ENCODE data around the gene IQCE.

Gene IQCE

GRCh38 chr7:2660359-2661095 is 101.7 kb downstream of the IQCE start:
- H3K4me1 ChIP-seq (ENCODE audit: control insufficient read depth in 1 of 2, insufficient read depth in 2 of 2, low read length in 2 of 2) = no peaks in the 10 kb centered on the region
- H3K4me2 ChIP-seq (ENCODE audit: low read length) = no peak overlapping the region
- H3K27me3 ChIP-seq (ENCODE audit: insufficient read depth, low read length) = no peaks in the 10 kb centered on the region
- H2AK5ac ChIP-seq (ENCODE audit: low read length) = no peak overlapping the region
- no peak overlapping the region for H4K91ac ChIP-seq (ENCODE audit: low read depth, low read length)
- H3K23ac ChIP-seq (ENCODE audit: low read length) = no peak overlapping the region
- H2BK5ac ChIP-seq (ENCODE audit: low read depth, low read length, poor library complexity) = no peak overlapping the region
- H2BK120ac ChIP-seq (ENCODE audit: insufficient read depth, low read length, poor library complexity) = no peak overlapping the region
- peaks cover 2% of the 10 kb centered on the region for H3K9me3 ChIP-seq (ENCODE audit: insufficient read depth, low read depth, low read length)
- H3K9ac ChIP-seq (ENCODE audit: low read length) = no peak overlapping the region
- H2AFZ ChIP-seq (ENCODE audit: insufficient read depth, low read length, poor library complexity) = no peak overlapping the region
- H3K79me2 ChIP-seq (ENCODE audit: control insufficient read depth, insufficient read depth, low read length, poor library complexity) = no peaks in the 10 kb centered on the region
- no peak overlapping the region for H2BK12ac ChIP-seq (ENCODE audit: low read length)
- peak; percentile 51 to 56 for DNase-seq
- H3K14ac ChIP-seq (ENCODE audit: low read length) = no peak overlapping the region
- H3K36me3 ChIP-seq (ENCODE audit: control insufficient read depth in 1 of 2, insufficient read depth in 2 of 2, low read length in 2 of 2) = peaks cover 70 to 71% of the 10 kb centered on the region in 2 experiments
- H3K18ac ChIP-seq (ENCODE audit: low read length) = no peak overlapping the region
- no peaks in the 10 kb centered on the region for H3K79me1 ChIP-seq (ENCODE audit: low read length)
- no peak overlapping the region for H4K12ac ChIP-seq (ENCODE audit: low read depth, low read length)
- H4K8ac ChIP-seq (ENCODE audit: low read depth, low read length) = no peak overlapping the region
- H3K4me3 ChIP-seq (ENCODE audit: low read depth, low read length) = no peak overlapping the region
- H3K4ac ChIP-seq (ENCODE audit: low read depth, low read length) = no peak overlapping the region
- no CpG with 5 or more reads among the region's 36 CpGs for WGBS (ENCODE audit: extremely low coverage, insufficient coverage, insufficient read length)
- H3K27ac ChIP-seq (ENCODE audit: low read depth, low read length) = no peak overlapping the region

GRCh38 chr7:2661096-2661449 is 102.3 kb downstream of the IQCE start:
- H3K14ac ChIP-seq (ENCODE audit: low read length) = no peak overlapping the region
- no peak overlapping the region for H2BK12ac ChIP-seq (ENCODE audit: low read length)
- H3K79me2 ChIP-seq (ENCODE audit: control insufficient read depth, insufficient read depth, low read length, poor library complexity) = no peaks in the 10 kb centered on the region
- DNase-seq = no peak
- H3K36me3 ChIP-seq (ENCODE audit: control insufficient read depth in 1 of 2, insufficient read depth in 2 of 2, low read length in 2 of 2) = peaks cover 64 to 66% of the 10 kb centered on the region in 2 experiments
- H3K27me3 ChIP-seq (ENCODE audit: insufficient read depth, low read length) = no peaks in the 10 kb centered on the region
- no peak overlapping the region for H4K12ac ChIP-seq (ENCODE audit: low read depth, low read length)
- no peaks in the 10 kb centered on the region for H3K4me1 ChIP-seq (ENCODE audit: control insufficient read depth in 1 of 2, insufficient read depth in 2 of 2, low read length in 2 of 2)
- no peak overlapping the region for H2AFZ ChIP-seq (ENCODE audit: insufficient read depth, low read length, poor library complexity)
- H3K4me3 ChIP-seq (ENCODE audit: low read depth, low read length) = no peak overlapping the region
- H3K4ac ChIP-seq (ENCODE audit: low read depth, low read length) = no peak overlapping the region
- no peak overlapping the region for H3K18ac ChIP-seq (ENCODE audit: low read length)
- no peak overlapping the region for H3K23ac ChIP-seq (ENCODE audit: low read length)
- H4K91ac ChIP-seq (ENCODE audit: low read depth, low read length) = no peak overlapping the region
- no peak overlapping the region for H3K4me2 ChIP-seq (ENCODE audit: low read length)
- no peak overlapping the region for H2BK120ac ChIP-seq (ENCODE audit: insufficient read depth, low read length, poor library complexity)
- WGBS (ENCODE audit: extremely low coverage, insufficient coverage, insufficient read length) = no CpG with 5 or more reads among the region's 10 CpGs
- no peak overlapping the region for H4K8ac ChIP-seq (ENCODE audit: low read depth, low read length)
- peaks cover 2% of the 10 kb centered on the region for H3K9me3 ChIP-seq (ENCODE audit: insufficient read depth, low read depth, low read length)
- H2AK5ac ChIP-seq (ENCODE audit: low read length) = no peak overlapping the region
- H3K27ac ChIP-seq (ENCODE audit: low read depth, low read length) = no peak overlapping the region
- no peaks in the 10 kb centered on the region for H3K79me1 ChIP-seq (ENCODE audit: low read length)
- no peak overlapping the region for H3K9ac ChIP-seq (ENCODE audit: low read length)
- no peak overlapping the region for H2BK5ac ChIP-seq (ENCODE audit: low read depth, low read length, poor library complexity)

GRCh38 chr7:2661602-2662272 is 103.0 kb downstream of the IQCE start:
- no peak overlapping the region for H3K4me2 ChIP-seq (ENCODE audit: low read length)
- H3K4ac ChIP-seq (ENCODE audit: low read depth, low read length) = no peak overlapping the region
- no peak overlapping the region for H3K14ac ChIP-seq (ENCODE audit: low read length)
- H3K36me3 ChIP-seq (ENCODE audit: control insufficient read depth in 1 of 2, insufficient read depth in 2 of 2, low read length in 2 of 2) = peaks cover 58 to 59% of the 10 kb centered on the region in 2 experiments
- H3K79me2 ChIP-seq (ENCODE audit: control insufficient read depth, insufficient read depth, low read length, poor library complexity) = no peaks in the 10 kb centered on the region
- H2AK5ac ChIP-seq (ENCODE audit: low read length) = no peak overlapping the region
- H4K91ac ChIP-seq (ENCODE audit: low read depth, low read length) = no peak overlapping the region
- no peak overlapping the region for H2BK5ac ChIP-seq (ENCODE audit: low read depth, low read length, poor library complexity)
- no peak overlapping the region for H3K9ac ChIP-seq (ENCODE audit: low read length)
- H3K23ac ChIP-seq (ENCODE audit: low read length) = no peak overlapping the region
- no peak overlapping the region for H4K12ac ChIP-seq (ENCODE audit: low read depth, low read length)
- H3K27me3 ChIP-seq (ENCODE audit: insufficient read depth, low read length) = no peaks in the 10 kb centered on the region
- H3K9me3 ChIP-seq (ENCODE audit: insufficient read depth, low read depth, low read length) = peaks cover 2% of the 10 kb centered on the region
- H3K4me1 ChIP-seq (ENCODE audit: control insufficient read depth in 1 of 2, insufficient read depth in 2 of 2, low read length in 2 of 2) = no peaks in the 10 kb centered on the region
- H2BK12ac ChIP-seq (ENCODE audit: low read length) = no peak overlapping the region
- H2AFZ ChIP-seq (ENCODE audit: insufficient read depth, low read length, poor library complexity) = no peak overlapping the region
- no peak for DNase-seq
- H2BK120ac ChIP-seq (ENCODE audit: insufficient read depth, low read length, poor library complexity) = no peak overlapping the region
- H3K79me1 ChIP-seq (ENCODE audit: low read length) = no peaks in the 10 kb centered on the region
- H3K18ac ChIP-seq (ENCODE audit: low read length) = no peak overlapping the region
- H3K27ac ChIP-seq (ENCODE audit: low read depth, low read length) = no peak overlapping the region
- no peak overlapping the region for H4K8ac ChIP-seq (ENCODE audit: low read depth, low read length)
- WGBS (ENCODE audit: extremely low coverage, insufficient coverage, insufficient read length) = no CpG with 5 or more reads among the region's 43 CpGs
- H3K4me3 ChIP-seq (ENCODE audit: low read depth, low read length) = no peak overlapping the region

- H3K14ac ChIP-seq (ENCODE audit: low read length) = no peak overlapping the region
- H3K4me1 ChIP-seq (ENCODE audit: control insufficient read depth in 1 of 2, insufficient read depth in 2 of 2, low read length in 2 of 2) = no peaks in the 10 kb centered on the region
- H3K4me3 ChIP-seq (ENCODE audit: low read depth, low read length) = no peak overlapping the region
- no peak overlapping the region for H4K8ac ChIP-seq (ENCODE audit: low read depth, low read length)
- H3K9ac ChIP-seq (ENCODE audit: low read length) = no peak overlapping the region
- H3K4ac ChIP-seq (ENCODE audit: low read depth, low read length) = no peak overlapping the region
- WGBS (ENCODE audit: extremely low coverage, insufficient coverage, insufficient read length) = no CpG with 5 or more reads among the region's 33 CpGs
- no peak overlapping the region for H3K4me2 ChIP-seq (ENCODE audit: low read length)
- H3K18ac ChIP-seq (ENCODE audit: low read length) = no peak overlapping the region
- no peaks in the 10 kb centered on the region for H3K27me3 ChIP-seq (ENCODE audit: insufficient read depth, low read length)
- no peak overlapping the region for H3K23ac ChIP-seq (ENCODE audit: low read length)
- H3K79me2 ChIP-seq (ENCODE audit: control insufficient read depth, insufficient read depth, low read length, poor library complexity) = no peaks in the 10 kb centered on the region
- no peak for DNase-seq
- no peak overlapping the region for H3K27ac ChIP-seq (ENCODE audit: low read depth, low read length)
- H4K91ac ChIP-seq (ENCODE audit: low read depth, low read length) = no peak overlapping the region
- no peak overlapping the region for H2BK120ac ChIP-seq (ENCODE audit: insufficient read depth, low read length, poor library complexity)
- no peak overlapping the region for H2AK5ac ChIP-seq (ENCODE audit: low read length)
- H2BK12ac ChIP-seq (ENCODE audit: low read length) = no peak overlapping the region
- peaks cover 2% of the 10 kb centered on the region for H3K9me3 ChIP-seq (ENCODE audit: insufficient read depth, low read depth, low read length)
- H2AFZ ChIP-seq (ENCODE audit: insufficient read depth, low read length, poor library complexity) = no peak overlapping the region
- peaks cover 50 to 52% of the 10 kb centered on the region in 2 experiments for H3K36me3 ChIP-seq (ENCODE audit: control insufficient read depth in 1 of 2, insufficient read depth in 2 of 2, low read length in 2 of 2)
- H2BK5ac ChIP-seq (ENCODE audit: low read depth, low read length, poor library complexity) = no peak overlapping the region
- no peaks in the 10 kb centered on the region for H3K79me1 ChIP-seq (ENCODE audit: low read length)
- no peak overlapping the region for H4K12ac ChIP-seq (ENCODE audit: low read depth, low read length)
Measured at GRCh38 chr7:2662273-2663120, 103.7 kb downstream of the IQCE start.
